Motor neuron (in vitro differentiated cells): Measurements from ENCODE around the gene NEURL1B. TPM values are rescaled to one million over a fixed set of nuclear protein-coding genes. Genes with fewer than 3 reads are reported as not detected.
"Not testable (repeated sequence)": the region's sequence is repeated elsewhere in the genome, so short reads cannot be mapped to it uniquely, and the experiment has no call there.

Experiments
- ATAC-seq, 8 experiments: fragments of 200-7000 bp; cut with Tn5 transposase; replicated peaks in 6 of 8; 2 replicates each; pipeline ENCODE4 v1.8.0; 2021; ENCODE audit warnings: mild to moderate bottlenecking in 8 of 8, moderate library complexity in 8 of 8
- H3K27ac ChIP-seq, 2 donors: fragments of 250-450 bp; sonication (Bioruptor Pico); 2 replicates each; pipeline ENCODE4 v1.9.0; 2021; ENCODE audit warnings: antibody characterized with exemption in 2 of 2, mild to moderate bottlenecking in 2 of 2, moderate library complexity in 1 of 2
- H3K4me1 ChIP-seq, 2 donors: fragments of 250-450 bp; sonication (Bioruptor Pico); replicated peaks in 1 of 2; 2 replicates each; pipeline ENCODE4 v1.6.1; 2021; ENCODE audit warnings: antibody characterized with exemption in 2 of 2, mild to moderate bottlenecking in 2 of 2, moderate library complexity in 1 of 2
- H3K4me3 ChIP-seq, 5 donors: fragments of 250-450 bp; sonication (Bioruptor Pico); 2 replicates each; pipeline ENCODE4 v1.9.0; 2021; ENCODE audit warnings: antibody characterized with exemption in 5 of 5, mild to moderate bottlenecking in 5 of 5, moderate library complexity in 4 of 5
- WGBS, 10 experiments: fragments of 450-650 bp; shearing (Covaris generic); methylation state at CpG; one replicate each; pipeline ENCODE4 v1.0.0; 2022; 5-methylcytosine and 5-hydroxymethylcytosine counted together
- in situ Hi-C, 9 experiments: fragments of 400-800 bp; cut with MboI; loops; one replicate each; pipeline ENCODE4 v1.15.0; 2021; ENCODE audit warnings: low sequenced_read_pairs in 9 of 9, low pct_unique_long_range_greater_than_20kb in 2 of 9; ENCODE audit not compliant: unreplicated experiment in 9 of 9
- total RNA-seq, 8 experiments: library from RNA; unstranded; fragments of 300-600 nt; gene quantifications; 2 replicates each; pipeline versions ENCODE4 v1.2.3 to v1.2.4, GENCODE V29; 2022

The NEURL1B gene
- total RNA-seq, 8 experiments from 2014 or later = 0.10 to 8.6 (median 5.2) TPM

GRCh38 chr5:172642486-172642885 is 1.4 kb downstream of the NEURL1B start:
- H3K27ac ChIP-seq = no peak overlapping the region
- ATAC-seq = no peak
- 20 to 67% (median 29%) methylated on average over 1 to 3 of the region's 4 CpGs; no CpG with 5 or more reads in 5 of the 10 experiments for WGBS, 10 experiments
- in situ Hi-C loops = no loop called here
- peak overlapping the region in 1 of 5 donors; percentile 75 for H3K4me3 ChIP-seq
- H3K4me1 ChIP-seq = peaks cover 0 to 16% of the 10 kb centered on the region in 2 donors

GRCh38 chr5:172642926-172643871 is 2.1 kb downstream of the NEURL1B start:
- peaks cover 0 to 16% of the 10 kb centered on the region in 2 donors for H3K4me1 ChIP-seq
- in situ Hi-C loops = no loop called here
- H3K27ac ChIP-seq = no peak overlapping the region
- ATAC-seq = no peak
- 33 to 84% (median 71%) methylated on average over 4 to 12 of the region's 16 CpGs; no CpG with 5 or more reads in 2 of the 10 experiments for WGBS, 10 experiments
- H3K4me3 ChIP-seq = peak overlapping the region in 1 of 5 donors; percentile 75

GRCh38 chr5:172644266-172644665 is 3.2 kb downstream of the NEURL1B start:
- in situ Hi-C loops = no loop called here
- H3K4me3 ChIP-seq = no peak overlapping the region
- H3K4me1 ChIP-seq = peaks cover 0 to 16% of the 10 kb centered on the region in 2 donors
- ATAC-seq = no peak
- 0 to 100% (median 54%) methylated on average over 1 to 6 of the region's 6 CpGs; no CpG with 5 or more reads in 1 of the 10 experiments for WGBS, 10 experiments
- no peak overlapping the region for H3K27ac ChIP-seq

- Histone ChIP-seq H3K4me3 (no peak overlapping the region), H3K27ac (no peak overlapping the region), H3K4me1 (peaks cover 0 to 16% of the 10 kb centered on the region in 2 donors)
- in situ Hi-C loops = no loop called here
- 60 to 100% (median 80%) methylated on average over 1 to 6 of the region's 8 CpGs; no CpG with 5 or more reads in 3 of the 10 experiments for WGBS, 10 experiments
- no peak for ATAC-seq
Observed at GRCh38 chr5:172644711-172645110, 3.6 kb downstream of the NEURL1B start.

GRCh38 chr5:172645271-172646055 is 4.4 kb downstream of the NEURL1B start:
- H3K4me1 ChIP-seq = peaks cover 0 to 16% of the 10 kb centered on the region in 2 donors

GRCh38 chr5:172646716-172647285 is 5.7 kb downstream of the NEURL1B start:
- WGBS, 10 experiments = 40 to 80% methylated on average over 2 to 3 of the region's 10 CpGs; no CpG with 5 or more reads in 8 of the 10 experiments
- Histone ChIP-seq H3K4me3 (no peak overlapping the region), H3K4me1 (peaks cover 8 to 16% of the 10 kb centered on the region in 2 donors), H3K27ac (no peak overlapping the region)
- ATAC-seq = peak in 7 of 8 experiments; percentile 19 to 71 (median 50)
- in situ Hi-C loops = no loop called here

More at GRCh38 chr5:172645271-172646055, 4.4 kb downstream of the NEURL1B start:
- Histone ChIP-seq H3K27ac (no peak overlapping the region), H3K4me3 (no peak overlapping the region)
- ATAC-seq = no peak
- in situ Hi-C loops = no loop called here
- 63 to 100% (median 87%) methylated on average over 1 to 8 of the region's 11 CpGs; no CpG with 5 or more reads in 1 of the 10 experiments for WGBS, 10 experiments

- no peak overlapping the region for H3K27ac ChIP-seq
- no peak overlapping the region for H3K4me3 ChIP-seq
- ATAC-seq = no peak
- peaks cover 8 to 10% of the 10 kb centered on the region in 2 donors for H3K4me1 ChIP-seq
- 74 to 100% (median 80%) methylated on average over 1 to 3 of the region's 11 CpGs; no CpG with 5 or more reads in 7 of the 10 experiments for WGBS, 10 experiments
- in situ Hi-C loops = no loop called here
Observed at GRCh38 chr5:172647352-172648012, 6.4 kb downstream of the NEURL1B start.

GRCh38 chr5:172648013-172648381 is 6.9 kb downstream of the NEURL1B start:
- Histone ChIP-seq H3K4me3 (no peak overlapping the region), H3K4me1 (peaks cover 5 to 8% of the 10 kb centered on the region in 2 donors), H3K27ac (no peak overlapping the region)
- WGBS, 10 experiments = 40 to 100% (median 83%) methylated on average over 1 to 4 of the region's 7 CpGs; no CpG with 5 or more reads in 3 of the 10 experiments
- in situ Hi-C loops = no loop called here
- no peak for ATAC-seq

GRCh38 chr5:172648755-172649154 is 7.7 kb downstream of the NEURL1B start:
- Histone ChIP-seq H3K4me3 (no peak overlapping the region), H3K4me1 (peaks cover 0 to 8% of the 10 kb centered on the region in 2 donors), H3K27ac (no peak overlapping the region)
- WGBS, 10 experiments = 60 to 100% (median 92%) methylated on average over 1 of the region's 3 CpGs; no CpG with 5 or more reads in 4 of the 10 experiments
- ATAC-seq = no peak
- in situ Hi-C loops = no loop called here

- WGBS, 10 experiments = 33 to 100% (median 100%) methylated on average over 1 to 9 of the region's 13 CpGs; no CpG with 5 or more reads in 2 of the 10 experiments
- H3K4me1 ChIP-seq = peaks cover 42 to 59% of the 10 kb centered on the region in 2 donors
- H3K27ac ChIP-seq, in situ Hi-C loops, ATAC-seq, H3K4me3 ChIP-seq: not testable (repeated sequence)
Observed at GRCh38 chr5:172656496-172656895, 15.4 kb downstream of the NEURL1B start.

GRCh38 chr5:172657524-172658233 is 16.6 kb downstream of the NEURL1B start:
- WGBS, 10 experiments = 53 to 82% (median 65%) methylated on average over 3 to 10 of the region's 17 CpGs; no CpG with 5 or more reads in 5 of the 10 experiments
- H3K27ac ChIP-seq = peak overlapping the region in 1 of 2 donors; percentile 68
- H3K4me3 ChIP-seq, in situ Hi-C loops, ATAC-seq: not testable (repeated sequence)
- H3K4me1 ChIP-seq = peaks cover 42 to 59% of the 10 kb centered on the region in 2 donors
